ENCODE results near the gene GPR17. TPM values are rescaled to one million over a fixed set of nuclear protein-coding genes. Genes with fewer than 3 reads are reported as not detected.

Gene GPR17
- total RNA-seq, 2 experiments from 2014 or later, result not detected

DNA sequence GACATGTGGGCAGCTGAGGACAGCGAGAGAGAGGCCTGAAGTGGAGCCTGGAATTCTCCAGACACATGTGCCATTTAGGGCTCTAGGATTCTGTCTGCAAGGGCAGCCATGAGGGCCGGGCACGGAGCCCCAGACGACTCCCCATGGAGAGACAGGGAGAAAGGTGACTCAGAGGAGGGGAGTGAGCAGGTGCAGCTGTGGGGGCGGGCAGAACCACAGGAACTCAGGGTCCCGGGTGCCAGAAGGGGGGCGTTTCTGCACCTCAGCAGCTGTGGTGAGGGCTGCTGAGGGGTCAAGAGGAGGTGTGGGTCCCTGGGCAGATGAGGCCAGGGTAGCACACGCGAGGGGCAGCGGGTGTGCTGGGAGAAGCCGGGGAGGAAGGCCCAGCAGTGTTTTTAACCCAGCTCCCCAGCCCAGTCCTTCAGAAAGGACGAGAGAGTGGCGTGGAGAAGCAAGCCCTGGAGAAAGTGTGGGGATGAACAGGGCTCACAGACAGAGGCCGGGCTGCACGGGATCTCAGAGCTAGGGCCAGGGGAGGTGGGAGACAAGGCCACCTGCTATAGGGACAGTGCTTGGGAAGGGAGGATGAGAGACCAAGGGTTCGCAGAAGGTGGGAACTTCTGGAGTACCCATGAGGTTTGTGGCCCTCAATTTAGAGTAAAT lies 7.6 kb downstream of the GPR17 start:
- Mint-ChIP-seq H3K4me3 (no peak overlapping the region), H3K9me3 (no peaks in the 10 kb centered on the region), H3K4me1 (ENCODE audit: low read depth) (peaks cover 7% of the 10 kb centered on the region), H3K27me3 (no peaks in the 10 kb centered on the region), H3K36me3 (ENCODE audit: low read depth) (no peaks in the 10 kb centered on the region), H3K27ac (no peak overlapping the region)
- ChIA-PET POLR2A (no interaction called here), CTCF (interaction anchor here (0.7 to 6.0 kb wide), 8 partner anchors 9 to 78 kb away, joined by 3 to 56 read pairs (median 4); partner anchors contain the start of gene LIMS2)
- ATAC-seq (no peak), DNase-seq (no peak)
- TF ChIP-seq, protein P1, sequence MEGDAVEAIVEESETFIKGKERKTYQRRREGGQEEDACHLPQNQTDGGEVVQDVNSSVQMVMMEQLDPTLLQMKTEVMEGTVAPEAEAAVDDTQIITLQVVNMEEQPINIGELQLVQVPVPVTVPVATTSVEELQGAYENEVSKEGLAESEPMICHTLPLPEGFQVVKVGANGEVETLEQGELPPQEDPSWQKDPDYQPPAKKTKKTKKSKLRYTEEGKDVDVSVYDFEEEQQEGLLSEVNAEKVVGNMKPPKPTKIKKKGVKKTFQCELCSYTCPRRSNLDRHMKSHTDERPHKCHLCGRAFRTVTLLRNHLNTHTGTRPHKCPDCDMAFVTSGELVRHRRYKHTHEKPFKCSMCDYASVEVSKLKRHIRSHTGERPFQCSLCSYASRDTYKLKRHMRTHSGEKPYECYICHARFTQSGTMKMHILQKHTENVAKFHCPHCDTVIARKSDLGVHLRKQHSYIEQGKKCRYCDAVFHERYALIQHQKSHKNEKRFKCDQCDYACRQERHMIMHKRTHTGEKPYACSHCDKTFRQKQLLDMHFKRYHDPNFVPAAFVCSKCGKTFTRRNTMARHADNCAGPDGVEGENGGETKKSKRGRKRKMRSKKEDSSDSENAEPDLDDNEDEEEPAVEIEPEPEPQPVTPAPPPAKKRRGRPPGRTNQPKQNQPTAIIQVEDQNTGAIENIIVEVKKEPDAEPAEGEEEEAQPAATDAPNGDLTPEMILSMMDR (IDR thresholded peaks at IDR 0.05), result no peak
- intact Hi-C loops (cut with micrococcal nuclease), result no loop called here

DNA sequence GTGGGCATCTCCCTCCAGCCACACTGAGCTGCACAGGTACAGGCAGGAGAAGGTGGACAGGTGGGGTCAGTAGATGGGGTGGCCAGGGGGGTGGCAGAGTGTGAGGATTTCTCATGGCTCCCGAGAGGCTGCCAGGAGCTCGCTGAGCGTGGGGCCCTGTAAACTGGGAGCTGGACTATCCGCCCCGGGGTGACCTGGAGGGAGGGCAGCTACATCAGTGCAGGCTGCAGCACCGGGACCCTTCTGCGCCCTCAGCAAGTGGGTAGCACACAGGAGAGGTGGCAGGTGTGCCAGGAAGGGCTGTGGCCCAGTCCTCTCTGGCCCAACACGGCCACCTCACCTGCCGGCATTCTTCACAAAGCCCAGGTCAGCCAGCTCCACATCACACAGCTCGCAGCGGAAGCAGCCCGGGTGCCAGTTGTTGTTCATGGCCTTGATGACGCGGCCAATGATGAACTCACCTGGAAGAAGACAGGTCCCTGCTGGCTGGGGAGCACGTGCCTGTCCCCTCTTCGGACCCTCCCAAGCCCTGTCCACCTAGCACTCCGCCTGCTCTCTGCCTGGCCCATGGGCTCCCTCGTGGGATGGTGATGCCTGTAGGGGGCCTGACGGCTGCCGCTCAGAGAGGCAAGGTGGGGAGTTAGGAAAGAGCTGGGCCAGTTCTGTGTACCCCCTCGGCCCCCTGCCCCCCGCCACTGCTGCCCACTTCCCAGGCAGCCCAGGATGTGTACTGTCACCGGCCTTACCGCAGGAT lies 8.3 kb downstream of the GPR17 start:
- CTCF ChIA-PET, result interaction anchor here (0.7 to 6.0 kb wide), 4 partner anchors 10 to 72 kb away, joined by 3 to 56 read pairs (median 3); no protein-coding TSS in a partner anchor

DNA sequence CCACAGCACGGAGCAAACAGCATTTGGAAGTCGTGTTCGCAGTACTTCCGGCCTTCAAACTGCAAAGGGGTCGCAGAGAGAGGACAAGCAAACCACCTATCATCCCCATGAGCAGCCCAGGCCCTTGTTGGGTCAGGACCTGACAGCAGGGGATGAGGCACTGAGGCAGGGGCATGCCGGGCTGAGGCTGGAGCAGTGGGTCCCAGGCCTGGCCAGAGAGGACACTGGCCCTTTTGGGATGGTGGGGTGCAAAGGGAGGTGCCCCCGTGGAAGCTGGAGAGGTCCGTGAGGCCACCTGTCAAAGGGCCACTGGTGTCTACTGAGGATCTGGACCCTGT lies 8.9 kb downstream of the GPR17 start:
- POLR2A ChIA-PET, result interaction anchor here (0.8 kb wide), 1 partner anchor 13 kb away, joined by 3 read pairs; no protein-coding TSS in a partner anchor
- ATAC-seq, result no peak
- CTCF ChIA-PET, result interaction anchor here (6.0 kb wide), 1 partner anchor 64 kb away, joined by 56 read pairs; no protein-coding TSS in a partner anchor

More for the DNA sequence above, 8.3 kb downstream of the GPR17 start:
- POLR2A ChIA-PET, result no interaction called here
- Mint-ChIP-seq H3K36me3 (ENCODE audit: low read depth) (no peaks in the 10 kb centered on the region), H3K27ac (no peak overlapping the region), H3K4me3 (no peak overlapping the region), H3K27me3 (no peaks in the 10 kb centered on the region), H3K4me1 (ENCODE audit: low read depth) (peaks cover 3% of the 10 kb centered on the region), H3K9me3 (no peaks in the 10 kb centered on the region)
- ATAC-seq (no peak), DNase-seq (no peak)
- intact Hi-C loops (cut with micrococcal nuclease), result no loop called here
- TF ChIP-seq, protein P1 (IDR thresholded peaks at IDR 0.05), result no peak

GRCh38 chr2:127655209-127656073 lies 9.5 kb downstream of the GPR17 start:
- intact Hi-C loops (cut with micrococcal nuclease), result no loop called here
- ATAC-seq (no peak), DNase-seq (no peak)
- Mint-ChIP-seq H3K27me3 (peaks cover under 1% of the 10 kb centered on the region), H3K4me1 (ENCODE audit: low read depth) (no peaks in the 10 kb centered on the region), H3K9me3 (no peaks in the 10 kb centered on the region), H3K27ac (no peak overlapping the region), H3K36me3 (ENCODE audit: low read depth) (no peaks in the 10 kb centered on the region), H3K4me3 (no peak overlapping the region)
- ChIA-PET POLR2A (interaction anchor here (0.8 kb wide), 1 partner anchor 14 kb away, joined by 3 read pairs; no protein-coding TSS in a partner anchor), CTCF (interaction anchor here (6.0 kb wide), 1 partner anchor 64 kb away, joined by 56 read pairs; no protein-coding TSS in a partner anchor)
- TF ChIP-seq, protein P1 (IDR thresholded peaks at IDR 0.05), result no peak

More for the DNA sequence above, 8.9 kb downstream of the GPR17 start:
- no peaks in the 10 kb centered on the region for H3K9me3 Mint-ChIP-seq
- TF ChIP-seq, protein P1 (IDR thresholded peaks at IDR 0.05), result no peak
- intact Hi-C loops (cut with micrococcal nuclease), result no loop called here
- no peak for DNase-seq
- no peak overlapping the region for H3K4me3 Mint-ChIP-seq
- no peak overlapping the region for H3K27ac Mint-ChIP-seq
- H3K36me3 Mint-ChIP-seq (ENCODE audit: low read depth), result no peaks in the 10 kb centered on the region
- H3K4me1 Mint-ChIP-seq (ENCODE audit: low read depth), result no peaks in the 10 kb centered on the region
- H3K27me3 Mint-ChIP-seq, result no peaks in the 10 kb centered on the region
